ENCODE measurements around the gene WDR64. TPM values are rescaled to one million over a fixed set of nuclear protein-coding genes. Genes with fewer than 3 reads are reported as not detected.

The WDR64 gene
- total RNA-seq (2014; rRNA removed; shearing (Covaris generic)) = not detected in 2 replicates

DNA sequence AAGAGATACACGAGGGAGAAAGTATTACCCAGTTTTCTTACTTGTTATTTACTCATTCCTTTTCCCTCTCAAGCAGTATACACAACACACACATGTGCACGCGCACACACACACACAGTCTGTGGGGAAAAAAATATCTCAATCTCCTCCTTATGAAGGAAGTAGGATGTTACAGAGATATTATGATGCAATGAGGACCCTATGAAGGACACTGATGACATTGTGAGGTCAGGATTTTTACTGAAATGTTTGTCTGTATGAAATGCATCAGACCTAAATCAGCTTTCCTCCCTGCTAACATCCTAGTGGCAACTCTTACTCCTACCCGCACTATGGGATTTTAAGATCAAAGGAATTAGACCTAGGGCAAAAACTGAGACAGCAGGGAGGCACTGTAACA lies at the start of gene WDR64:
WDR64 (plus strand) TSS at position 270 of the 400 bp plus-strand sequence. CDS start 204 bp downstream, outside the sequence.
- DNase-seq (ENCODE audit: low read depth) = no peak

DNA sequence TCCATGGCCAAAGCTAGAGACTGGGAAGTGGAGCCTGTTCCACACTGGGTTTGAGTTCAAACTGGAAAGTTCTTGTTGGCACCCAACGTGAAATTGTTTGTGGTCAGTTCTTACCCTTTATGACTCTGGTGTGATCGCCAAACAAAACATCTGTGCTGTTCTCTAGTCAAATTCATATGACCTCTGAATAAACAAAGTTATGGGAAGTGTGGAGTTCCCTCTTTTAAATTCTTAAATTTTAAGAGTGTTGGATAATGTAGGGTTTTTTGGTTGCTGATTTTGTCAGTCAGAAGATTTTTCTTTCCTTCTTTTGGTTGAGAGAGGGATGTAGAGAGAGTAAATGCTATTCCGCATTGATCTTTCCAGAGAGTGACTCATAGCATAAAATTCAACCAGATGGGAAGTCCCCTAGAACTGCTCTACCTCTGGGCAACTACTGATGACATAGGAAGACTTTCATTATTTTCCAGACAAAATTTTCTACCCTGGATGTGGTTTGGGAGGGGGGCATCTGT lies 48.3 kb upstream of the WDR64 start:
- peak; percentile 82 for DNase-seq (ENCODE audit: low read depth)

DNA sequence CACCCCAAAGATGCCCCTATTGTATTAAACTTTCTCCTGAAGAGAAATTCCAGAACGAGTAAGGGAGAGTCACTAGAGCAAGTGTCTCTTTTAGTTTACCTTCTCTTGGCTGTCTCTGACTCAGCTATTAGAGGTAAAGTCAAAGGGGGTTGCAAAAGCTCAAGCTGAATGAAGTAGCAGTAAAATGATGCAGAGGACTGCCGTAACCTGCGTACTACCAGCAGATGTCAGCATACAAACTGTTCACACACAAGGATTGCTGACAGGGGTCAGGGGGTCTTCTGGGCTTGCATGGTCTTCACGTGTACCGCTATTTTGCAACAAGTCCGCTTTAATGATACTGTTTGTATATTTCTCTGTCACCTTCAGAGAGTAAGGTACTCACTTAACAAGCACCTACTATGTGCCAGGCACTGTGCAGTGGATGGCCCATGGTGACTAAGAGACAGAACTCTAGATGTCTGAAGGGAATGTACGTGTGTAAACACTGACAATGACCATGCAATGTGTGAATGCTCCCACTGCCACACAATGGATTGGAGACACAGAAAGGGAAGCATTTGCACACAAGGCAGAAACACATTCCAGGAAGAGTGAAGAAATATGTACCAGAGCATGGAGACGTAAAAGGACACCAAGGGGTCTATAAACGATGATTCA lies 46.8 kb upstream of the WDR64 start:
- peak; percentile 50 for DNase-seq (ENCODE audit: low read depth)

DNA sequence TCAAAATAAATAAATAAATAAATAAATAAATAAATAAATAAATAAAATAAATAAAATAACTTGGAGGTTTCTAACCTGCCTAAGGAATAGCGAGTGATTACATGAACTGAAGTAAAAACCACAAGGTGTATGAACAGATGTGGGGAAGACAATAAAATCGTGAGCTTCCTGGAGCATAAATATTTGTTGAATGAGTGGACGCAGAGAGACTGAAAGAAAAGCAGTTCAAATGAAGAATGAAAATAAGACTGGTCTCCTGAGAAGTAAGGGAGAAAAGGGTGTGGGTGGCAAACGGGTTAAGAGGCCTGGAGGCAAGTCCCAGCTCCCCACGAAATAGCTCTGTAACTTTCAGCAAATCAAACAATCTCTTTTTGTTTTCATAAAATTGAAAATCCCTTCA lies 45.5 kb upstream of the WDR64 start:
- DNase-seq (ENCODE audit: low read depth) = peak; percentile 86

DNA sequence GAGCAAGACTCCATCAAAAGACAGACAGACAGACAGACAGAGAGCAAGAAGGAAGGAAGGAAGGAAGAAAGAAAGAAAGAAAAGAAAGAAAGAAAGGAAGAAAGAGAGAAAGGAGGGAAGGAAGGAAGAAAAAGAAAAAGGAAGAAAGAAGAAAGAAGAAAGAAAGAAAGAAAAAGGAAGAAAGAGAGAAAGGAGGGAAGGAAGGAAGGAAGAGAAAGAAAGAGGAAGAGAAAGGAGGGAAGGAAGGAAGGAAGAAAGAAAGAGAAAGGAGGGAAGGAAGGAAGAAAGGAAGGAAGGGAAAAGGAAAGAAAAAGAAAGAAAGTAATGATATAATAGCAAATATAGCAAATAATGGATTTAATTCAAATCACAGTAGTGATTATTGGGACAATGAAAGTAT lies 44.6 kb upstream of the WDR64 start:
- DNase-seq (ENCODE audit: low read depth) = no peak

DNA sequence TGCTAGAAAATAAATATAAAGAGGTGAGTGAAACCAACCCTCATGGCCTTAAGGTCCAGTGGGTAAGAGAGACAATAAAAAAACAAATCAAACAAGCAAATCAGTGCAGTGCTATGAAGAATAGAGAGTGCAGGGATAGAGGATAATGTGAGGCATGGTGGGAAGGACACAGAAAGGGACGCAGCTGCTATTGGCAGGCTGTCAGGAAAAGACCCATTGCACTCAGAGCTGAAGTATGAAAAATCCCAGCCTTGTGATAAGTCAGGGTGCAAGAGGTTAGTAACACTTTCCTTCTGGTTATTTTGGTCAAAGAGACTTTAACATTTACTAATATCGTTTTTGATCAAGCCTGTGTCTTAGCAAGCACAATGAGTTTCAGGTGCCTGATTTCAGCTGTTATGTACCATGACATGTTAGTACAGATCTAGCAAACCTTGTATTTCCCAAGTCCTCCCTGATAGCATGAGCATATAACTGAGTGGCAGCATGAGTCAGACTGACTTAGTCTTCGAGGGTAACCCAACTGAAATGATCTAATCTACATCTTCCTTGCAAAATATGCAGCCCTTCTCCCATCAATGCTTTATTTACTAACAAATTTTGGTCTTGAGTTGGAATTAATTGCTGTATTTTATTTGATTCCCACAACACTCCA lies 43.6 kb upstream of the WDR64 start:
- DNase-seq (ENCODE audit: low read depth) = peak; percentile 79

DNA sequence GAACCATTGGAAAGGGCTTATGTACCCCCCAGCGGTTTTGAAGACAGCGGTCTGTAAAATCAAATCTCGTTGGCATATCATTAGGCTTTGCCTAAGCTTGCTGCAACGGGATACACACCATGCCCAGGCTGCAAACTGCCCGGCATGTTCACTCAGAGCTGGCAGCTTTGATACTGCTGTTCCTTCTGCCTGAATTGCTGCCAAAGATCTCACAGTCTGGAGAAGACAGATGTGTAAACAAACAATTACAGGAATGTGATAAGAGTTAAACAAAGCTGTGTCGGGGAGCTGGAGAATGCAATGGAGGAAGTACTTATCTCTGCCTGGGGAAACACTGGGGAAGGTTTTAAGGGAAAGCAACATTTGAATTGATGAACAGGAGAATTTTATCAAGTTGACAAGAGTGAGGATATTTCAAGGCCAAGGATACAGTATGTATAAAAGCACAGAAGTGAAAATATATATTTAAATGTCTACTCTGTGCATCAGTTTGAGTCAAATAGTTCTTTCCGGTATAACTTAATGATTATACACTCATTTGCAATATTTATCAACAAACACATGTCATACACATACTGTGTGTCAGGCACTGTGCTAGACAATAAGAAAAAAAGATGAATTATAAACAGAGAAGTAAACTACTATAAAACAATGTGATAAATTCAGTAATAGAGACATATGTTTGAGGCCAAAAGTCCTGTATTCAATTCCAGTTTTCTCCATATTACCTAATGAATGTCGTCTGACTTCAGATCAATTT lies 41.8 kb upstream of the WDR64 start:
- DNase-seq (ENCODE audit: low read depth) = peak; percentile 88

DNA sequence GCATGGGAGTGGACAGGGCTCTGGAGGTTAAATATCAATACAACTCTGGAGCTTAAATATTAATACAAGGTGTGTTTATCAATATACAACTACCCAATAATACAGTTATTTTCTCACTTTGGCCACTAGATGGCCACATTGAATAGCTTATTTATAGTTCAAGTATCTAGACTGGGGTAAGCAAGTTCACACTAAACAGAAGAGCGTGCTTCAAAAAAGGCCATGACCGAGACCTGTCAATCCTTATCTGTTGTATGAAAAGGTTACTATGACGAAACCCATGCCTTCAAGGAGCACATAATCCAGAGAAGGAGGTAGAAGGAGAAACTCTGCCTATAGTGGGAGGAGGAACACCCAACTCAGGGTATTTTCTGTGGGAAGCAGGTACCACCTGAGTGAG lies 41.0 kb upstream of the WDR64 start:
- peak; percentile 79 for DNase-seq (ENCODE audit: low read depth)

DNA sequence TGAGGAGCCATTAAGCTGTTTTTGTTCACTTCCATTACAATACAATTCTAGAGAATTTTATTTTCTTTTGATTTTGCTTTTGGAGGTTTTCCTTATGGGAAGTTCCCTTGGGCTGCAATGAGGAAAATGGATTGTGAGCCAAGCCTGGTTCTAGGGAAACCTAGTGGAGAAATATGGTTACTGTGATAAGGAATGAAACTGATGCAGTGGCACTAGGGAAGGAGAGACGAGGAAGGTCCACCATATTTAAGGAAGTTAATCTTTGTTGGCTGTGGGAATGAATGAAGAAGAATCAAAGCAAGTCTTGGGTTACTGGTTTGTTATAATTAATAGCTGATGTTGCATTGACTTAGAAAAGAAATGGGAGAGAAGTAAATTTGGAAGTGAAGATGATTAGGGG lies 40.3 kb upstream of the WDR64 start:
- DNase-seq (ENCODE audit: low read depth) = no peak

DNA sequence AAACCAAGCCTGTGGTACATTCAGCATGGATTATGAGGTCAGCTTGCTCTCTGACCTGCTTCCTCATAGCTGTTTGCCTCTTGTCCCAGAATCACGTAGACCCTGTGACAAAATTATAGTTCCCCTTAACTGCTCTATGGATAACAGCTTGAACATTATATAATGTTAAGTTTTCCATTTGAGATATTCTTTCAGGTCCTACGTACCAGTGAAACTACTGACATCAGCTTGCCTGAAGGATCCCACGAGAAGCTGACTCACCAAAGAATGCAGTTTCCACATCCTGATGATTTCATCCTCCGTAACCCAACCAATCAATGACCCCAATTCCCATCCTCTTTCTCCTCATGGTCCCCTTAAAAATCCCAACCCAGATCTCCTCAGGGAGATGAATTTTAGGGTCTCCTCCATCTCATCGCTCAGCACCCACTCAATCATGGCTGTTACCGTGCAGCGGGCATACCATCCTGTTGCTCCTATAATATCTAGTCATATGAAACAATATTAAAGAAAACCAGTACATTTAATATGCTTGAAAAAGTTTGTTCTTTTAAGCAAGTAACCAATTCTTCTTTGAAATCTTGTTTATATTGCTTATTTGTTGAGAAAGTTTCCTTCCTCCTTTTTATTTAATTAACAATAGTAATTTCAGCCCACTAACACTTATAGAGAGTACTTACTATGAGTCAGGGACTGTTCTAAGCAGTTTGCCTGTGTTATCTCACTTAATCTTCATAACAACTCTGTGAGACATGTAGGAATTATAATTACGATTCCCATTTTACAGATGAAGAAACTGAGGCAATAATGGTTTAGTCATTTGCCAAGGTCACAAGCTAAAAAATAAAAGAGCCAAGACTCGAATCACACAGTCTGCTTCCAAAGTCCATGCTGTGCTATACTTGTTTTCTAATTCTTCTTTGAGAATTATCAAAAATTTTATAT lies 39.3 kb upstream of the WDR64 start:
- peak; percentile 90 for DNase-seq (ENCODE audit: low read depth)

DNA sequence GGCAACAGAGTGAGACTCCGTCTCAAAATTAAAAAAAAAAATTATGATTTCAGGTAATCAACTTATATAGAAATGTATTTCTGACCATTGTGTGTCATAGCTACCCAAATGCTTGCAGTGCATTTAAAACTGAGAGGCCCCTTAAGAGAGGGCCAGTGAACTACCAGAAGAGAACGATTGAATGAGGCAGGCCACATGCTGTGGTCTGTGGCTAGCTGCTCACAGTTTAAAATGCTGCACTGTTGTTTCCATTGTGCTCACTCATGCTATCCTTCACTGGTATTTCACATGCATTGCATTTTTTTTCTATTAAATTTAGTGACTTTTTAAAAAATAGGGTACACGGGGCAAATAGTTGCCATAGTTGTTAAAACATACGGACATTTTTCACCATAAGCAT lies 37.9 kb upstream of the WDR64 start:
- peak; percentile 31 for DNase-seq (ENCODE audit: low read depth)

DNA sequence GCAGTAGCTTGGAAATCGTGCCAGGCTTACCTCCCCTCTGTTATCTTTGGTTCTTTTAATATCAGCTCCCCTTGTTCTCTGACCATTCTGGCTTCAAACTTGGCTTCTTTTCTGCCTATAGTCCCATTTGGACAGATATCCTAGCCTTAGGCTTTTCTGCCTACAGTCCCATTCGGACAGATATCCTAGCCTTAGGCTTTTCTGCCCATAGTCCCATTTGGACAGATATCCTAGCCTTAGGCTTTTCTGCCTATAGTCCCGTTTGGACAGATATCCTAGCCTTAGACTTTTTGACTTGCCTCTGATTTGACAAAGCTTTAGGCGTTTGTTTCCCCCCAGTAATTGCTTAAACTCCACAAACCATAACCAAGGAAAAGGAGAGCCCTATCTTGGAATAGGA lies 37.5 kb upstream of the WDR64 start:
- DNase-seq (ENCODE audit: low read depth) = no peak

DNA sequence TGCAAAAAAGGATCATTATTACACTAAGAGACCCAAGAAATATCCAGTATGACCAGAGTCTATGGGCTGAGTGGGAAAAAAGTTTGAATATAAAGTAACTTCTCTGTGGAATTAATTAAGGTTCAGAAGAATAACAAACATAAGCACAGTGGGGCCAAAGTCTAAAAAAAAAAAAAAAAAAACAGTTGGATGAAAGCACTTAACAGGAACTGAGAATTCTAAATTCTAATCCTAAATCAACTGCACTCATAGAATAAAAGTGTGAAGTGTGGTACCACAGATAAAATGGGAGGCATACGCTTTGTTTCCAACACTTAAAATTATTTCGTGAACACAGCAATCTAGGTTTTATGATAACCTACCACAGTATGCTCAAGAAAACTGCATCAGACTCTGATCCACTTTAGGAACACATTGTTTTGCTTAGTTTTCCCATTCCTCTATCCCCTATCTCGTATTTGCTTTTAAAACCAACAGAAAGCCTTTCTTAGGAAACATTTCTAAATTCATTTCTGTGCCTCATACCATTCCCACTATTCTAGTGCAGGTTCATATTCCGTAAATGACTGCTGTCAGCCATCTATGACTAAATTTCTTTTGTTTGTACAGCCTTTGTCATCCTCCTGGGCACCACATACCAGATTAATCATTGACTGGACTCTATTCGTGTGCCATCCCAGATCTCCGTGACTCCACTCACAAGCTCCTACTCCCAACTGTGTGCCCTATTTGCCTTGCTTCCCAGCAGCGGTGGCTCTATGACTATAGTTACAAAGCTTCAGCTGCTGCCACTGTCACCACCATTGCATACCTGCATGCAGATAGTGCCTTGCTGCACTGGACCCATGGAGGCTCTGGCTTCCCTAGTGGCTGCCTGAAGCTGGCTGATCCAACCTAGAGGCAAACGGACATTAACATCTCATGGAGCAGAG lies 36.8 kb upstream of the WDR64 start:
- DNase-seq (ENCODE audit: low read depth) = peak; percentile 71

DNA sequence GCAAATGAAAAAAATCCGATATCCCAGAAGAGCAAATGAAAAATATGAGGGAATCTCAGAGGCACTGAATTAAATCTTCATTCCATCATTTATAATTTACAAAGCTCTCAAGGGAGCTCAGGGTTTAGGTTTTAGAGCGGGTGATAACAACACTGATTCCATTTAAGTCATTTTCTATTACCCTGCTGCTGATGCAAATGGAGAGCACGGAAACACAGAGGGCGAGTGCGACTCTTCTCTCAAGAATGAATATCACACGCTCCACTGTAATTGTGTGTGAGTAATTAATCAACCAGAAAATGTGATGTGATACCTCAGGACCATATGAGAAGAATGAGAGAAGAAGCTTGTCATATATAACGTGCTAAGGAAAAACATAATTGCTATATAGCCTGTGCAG lies 34.7 kb upstream of the WDR64 start:
- no peak for DNase-seq (ENCODE audit: low read depth)

DNA sequence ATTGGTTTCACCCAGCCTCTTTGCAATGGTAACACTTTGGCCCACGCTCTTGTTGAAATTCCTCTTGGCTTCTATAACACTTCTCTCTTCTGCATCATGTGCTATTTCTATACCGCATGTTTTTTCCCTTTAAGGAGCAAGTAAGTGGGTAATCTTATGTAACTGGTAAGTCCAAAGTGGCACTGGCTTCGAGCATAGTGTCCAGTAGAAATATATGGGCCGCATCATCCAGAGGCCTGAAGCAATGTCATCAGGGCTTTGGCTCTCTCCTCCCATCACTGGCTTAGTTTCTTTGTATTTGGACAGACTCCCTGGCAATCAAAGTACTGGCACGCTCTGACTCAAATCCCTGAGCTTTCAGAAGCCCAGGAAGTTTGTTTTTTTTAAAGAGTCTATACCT lies 29.4 kb upstream of the WDR64 start:
- DNase-seq (ENCODE audit: low read depth) = no peak

DNA sequence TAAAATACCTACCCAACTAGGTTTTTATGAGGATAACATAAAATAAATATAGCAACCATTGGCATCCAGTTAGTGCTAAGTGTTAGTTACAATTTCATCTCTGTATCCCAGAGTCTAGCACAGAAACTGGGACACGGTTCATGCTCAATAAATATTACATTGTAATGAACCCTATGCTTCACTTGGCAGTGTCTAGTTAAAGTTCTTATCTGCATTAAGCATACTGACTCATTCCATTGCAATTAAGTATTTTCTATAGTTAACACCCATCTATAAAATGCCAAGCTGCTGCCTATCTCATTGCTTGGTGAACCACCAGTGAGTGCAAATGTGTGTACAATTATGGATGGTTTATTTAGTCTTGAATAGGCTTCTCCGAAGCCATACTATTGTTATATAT lies 27.1 kb upstream of the WDR64 start:
- no peak for DNase-seq (ENCODE audit: low read depth)

DNA sequence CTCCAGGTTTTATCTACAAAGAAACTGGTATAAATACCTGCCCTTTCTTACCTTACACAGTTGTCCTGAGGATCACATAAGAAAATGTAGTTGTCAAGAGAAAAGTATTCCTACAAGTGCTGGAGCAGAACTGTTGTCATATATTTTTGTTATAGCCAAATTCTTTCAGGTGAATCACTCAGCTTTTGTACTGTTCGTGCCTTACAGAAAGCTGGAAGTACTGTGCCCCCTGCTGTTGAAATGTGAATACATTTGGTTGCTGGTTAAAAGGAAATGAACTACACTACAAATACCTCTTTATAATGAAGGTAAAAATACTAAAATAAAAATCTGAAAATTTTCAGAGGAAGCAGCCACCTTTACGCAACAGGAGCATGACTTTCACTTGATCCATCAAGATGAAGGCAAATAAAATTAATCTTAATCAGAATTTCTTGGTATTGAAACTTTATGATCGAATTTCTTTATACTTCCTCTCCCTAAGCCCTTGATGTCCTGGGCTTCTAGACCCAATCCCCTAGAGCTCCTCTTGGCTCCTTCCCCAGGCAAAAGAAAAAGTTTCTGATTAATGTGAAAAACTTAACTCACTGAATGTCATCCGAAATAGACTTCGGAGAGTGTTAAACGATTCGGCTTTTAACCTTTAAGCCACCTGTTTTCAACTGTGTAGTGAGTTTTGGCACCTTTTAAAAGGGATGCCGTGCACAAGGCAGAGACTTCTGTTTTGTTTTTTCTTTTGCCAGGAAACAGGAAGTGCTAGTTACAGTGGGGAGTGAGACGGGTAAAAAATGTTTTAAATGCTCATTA lies 24.4 kb upstream of the WDR64 start:
- peak; percentile 78 for DNase-seq (ENCODE audit: low read depth)

DNA sequence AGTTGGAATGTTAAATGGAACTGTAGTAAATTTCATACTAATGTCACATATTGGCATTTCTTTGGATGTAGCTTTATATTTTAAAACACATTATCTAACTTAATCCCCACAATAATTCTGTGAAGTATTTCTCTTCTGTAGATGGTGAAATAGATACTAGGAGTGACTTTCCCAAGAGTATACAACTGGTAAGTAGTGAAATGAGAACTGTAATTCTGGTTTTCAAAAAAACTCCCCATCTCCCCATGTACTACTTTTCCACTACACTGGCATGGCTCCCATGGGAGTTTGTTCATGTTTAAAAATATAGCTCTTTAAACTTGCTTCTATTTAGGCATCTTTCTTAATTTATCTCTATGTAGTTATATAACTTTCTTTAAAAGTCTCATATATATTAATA lies 22.1 kb upstream of the WDR64 start:
- DNase-seq (ENCODE audit: low read depth) = no peak

DNA sequence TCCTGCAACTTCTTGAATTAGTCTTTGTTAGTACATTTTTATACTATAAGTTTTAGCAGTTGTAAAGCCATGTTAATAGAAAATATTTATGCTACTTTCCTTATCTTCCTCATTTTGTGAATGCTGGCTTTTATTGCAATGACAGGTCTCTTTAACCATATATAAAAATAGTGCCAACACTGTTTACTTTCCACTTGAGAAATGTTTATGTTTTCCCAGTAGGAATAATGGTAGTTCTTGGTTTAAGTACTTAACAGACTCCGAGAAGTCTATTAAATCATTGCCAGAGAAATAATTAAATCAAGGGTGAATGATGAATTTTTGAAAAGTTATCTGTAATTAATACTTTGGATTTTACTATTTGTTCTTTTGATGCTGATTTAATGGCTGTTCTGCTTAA lies 21.6 kb upstream of the WDR64 start:
- DNase-seq (ENCODE audit: low read depth) = no peak

DNA sequence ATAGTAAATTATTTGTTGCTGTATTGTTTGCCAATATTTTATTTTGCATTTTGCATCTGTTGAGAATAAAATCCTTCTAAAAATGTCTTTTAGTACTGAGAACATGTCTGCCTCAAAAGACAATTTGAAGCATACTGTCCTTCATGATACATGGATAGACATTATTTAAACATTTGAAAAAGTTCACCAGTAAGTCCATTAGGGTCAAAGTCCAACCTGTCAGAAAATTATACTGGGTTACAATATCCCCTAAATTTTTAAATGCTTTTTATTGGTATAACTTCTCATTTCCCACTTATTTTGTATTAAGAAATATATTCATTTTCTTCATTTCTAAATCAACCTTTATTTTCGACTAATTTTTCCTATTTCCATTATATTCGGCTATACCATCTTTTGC lies 21.2 kb upstream of the WDR64 start:
- no peak for DNase-seq (ENCODE audit: low read depth)

All from M059J (cell line).